ENCODE measurements around the gene PFKP.

PFKP gene

GRCh38 chr10:3131098-3131497 lies 63.8 kb downstream of the PFKP start:
- no peak overlapping the region for H3K27ac ChIP-seq (ENCODE audit: extremely low read depth, low read depth, low read length)
- no peaks in the 10 kb centered on the region for H3K9me3 ChIP-seq (ENCODE audit: control insufficient read depth, insufficient read depth, low read depth, low read length)
- H3K36me3 ChIP-seq (ENCODE audit: control insufficient read depth in 2 of 2, insufficient read depth in 1 of 2, low read length in 2 of 2) = peaks cover 30 to 78% of the 10 kb centered on the region in 2 experiments
- CTCF ChIA-PET = no interaction called here
- no peak overlapping the region for H3K4me3 ChIP-seq (ENCODE audit: low read depth, low read length)
- TF ChIP-seq SCRT1 (tag by site-specific recombination; IDR thresholded peaks at IDR 0.05; ENCODE audit: borderline replicate concordance) (peak; percentile 68; the same call in 1 of the 2 replicates), SCRT2 (tag by site-specific recombination; IDR thresholded peaks at IDR 0.05) (peak; percentile 94), KLF10 (tag by site-specific recombination; IDR thresholded peaks at IDR 0.05) (no peak)
- H3K4me1 ChIP-seq (ENCODE audit: control insufficient read depth, insufficient read depth, low read length) = peaks cover 10% of the 10 kb centered on the region; the same call in 1 of the 2 replicates
- POLR2A ChIA-PET = no interaction called here

- Histone ChIP-seq H3K36me3 (ENCODE audit: control insufficient read depth in 2 of 2, insufficient read depth in 1 of 2, low read length in 2 of 2) (peaks cover 35 to 87% of the 10 kb centered on the region in 2 experiments), H3K4me3 (ENCODE audit: low read depth, low read length) (no peak overlapping the region), H3K27ac (ENCODE audit: extremely low read depth, low read depth, low read length) (no peak overlapping the region), H3K9me3 (ENCODE audit: control insufficient read depth, insufficient read depth, low read depth, low read length) (no peaks in the 10 kb centered on the region), H3K4me1 (ENCODE audit: control insufficient read depth, insufficient read depth, low read length) (no peaks in the 10 kb centered on the region)
- POLR2A ChIA-PET = no interaction called here
- CTCF ChIA-PET = no interaction called here
- TF ChIP-seq, protein P1, sequence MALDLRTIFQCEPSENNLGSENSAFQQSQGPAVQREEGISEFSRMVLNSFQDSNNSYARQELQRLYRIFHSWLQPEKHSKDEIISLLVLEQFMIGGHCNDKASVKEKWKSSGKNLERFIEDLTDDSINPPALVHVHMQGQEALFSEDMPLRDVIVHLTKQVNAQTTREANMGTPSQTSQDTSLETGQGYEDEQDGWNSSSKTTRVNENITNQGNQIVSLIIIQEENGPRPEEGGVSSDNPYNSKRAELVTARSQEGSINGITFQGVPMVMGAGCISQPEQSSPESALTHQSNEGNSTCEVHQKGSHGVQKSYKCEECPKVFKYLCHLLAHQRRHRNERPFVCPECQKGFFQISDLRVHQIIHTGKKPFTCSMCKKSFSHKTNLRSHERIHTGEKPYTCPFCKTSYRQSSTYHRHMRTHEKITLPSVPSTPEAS (tag by site-specific recombination; IDR thresholded peaks at IDR 0.05) = no peak
- TF ChIP-seq ZNF175 (tag by site-specific recombination; IDR thresholded peaks at IDR 0.05) (no peak), ZSCAN5A (tag by site-specific recombination; IDR thresholded peaks at IDR 0.05) (no peak), ZXDB (tag by site-specific recombination; IDR thresholded peaks at IDR 0.05) (no peak), ZNF239 (tag by site-specific recombination; IDR thresholded peaks at IDR 0.05) (no peak), ZNF37A (tag by site-specific recombination; IDR thresholded peaks at IDR 0.05) (no peak), PRDM2 (tag by site-specific recombination; IDR thresholded peaks at IDR 0.05; ENCODE audit: borderline replicate concordance) (no peak), ZNF280D (tag by site-specific recombination; IDR thresholded peaks at IDR 0.05) (no peak), ZFHX2 (tag by site-specific recombination; conservative IDR thresholded peaks at IDR 0.05) (no peak), SCRT1 (tag by site-specific recombination; IDR thresholded peaks at IDR 0.05; ENCODE audit: borderline replicate concordance) (no peak), IKZF3 (tag by site-specific recombination; IDR thresholded peaks at IDR 0.05) (no peak), ZNF529 (tag by site-specific recombination; IDR thresholded peaks at IDR 0.05; ENCODE audit: insufficient replicate concordance) (no peak)
- TF ChIP-seq, protein P2, sequence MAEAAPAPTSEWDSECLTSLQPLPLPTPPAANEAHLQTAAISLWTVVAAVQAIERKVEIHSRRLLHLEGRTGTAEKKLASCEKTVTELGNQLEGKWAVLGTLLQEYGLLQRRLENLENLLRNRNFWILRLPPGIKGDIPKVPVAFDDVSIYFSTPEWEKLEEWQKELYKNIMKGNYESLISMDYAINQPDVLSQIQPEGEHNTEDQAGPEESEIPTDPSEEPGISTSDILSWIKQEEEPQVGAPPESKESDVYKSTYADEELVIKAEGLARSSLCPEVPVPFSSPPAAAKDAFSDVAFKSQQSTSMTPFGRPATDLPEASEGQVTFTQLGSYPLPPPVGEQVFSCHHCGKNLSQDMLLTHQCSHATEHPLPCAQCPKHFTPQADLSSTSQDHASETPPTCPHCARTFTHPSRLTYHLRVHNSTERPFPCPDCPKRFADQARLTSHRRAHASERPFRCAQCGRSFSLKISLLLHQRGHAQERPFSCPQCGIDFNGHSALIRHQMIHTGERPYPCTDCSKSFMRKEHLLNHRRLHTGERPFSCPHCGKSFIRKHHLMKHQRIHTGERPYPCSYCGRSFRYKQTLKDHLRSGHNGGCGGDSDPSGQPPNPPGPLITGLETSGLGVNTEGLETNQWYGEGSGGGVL (tag by site-specific recombination; IDR thresholded peaks at IDR 0.05) = no peak
- TF ChIP-seq, protein P3, sequence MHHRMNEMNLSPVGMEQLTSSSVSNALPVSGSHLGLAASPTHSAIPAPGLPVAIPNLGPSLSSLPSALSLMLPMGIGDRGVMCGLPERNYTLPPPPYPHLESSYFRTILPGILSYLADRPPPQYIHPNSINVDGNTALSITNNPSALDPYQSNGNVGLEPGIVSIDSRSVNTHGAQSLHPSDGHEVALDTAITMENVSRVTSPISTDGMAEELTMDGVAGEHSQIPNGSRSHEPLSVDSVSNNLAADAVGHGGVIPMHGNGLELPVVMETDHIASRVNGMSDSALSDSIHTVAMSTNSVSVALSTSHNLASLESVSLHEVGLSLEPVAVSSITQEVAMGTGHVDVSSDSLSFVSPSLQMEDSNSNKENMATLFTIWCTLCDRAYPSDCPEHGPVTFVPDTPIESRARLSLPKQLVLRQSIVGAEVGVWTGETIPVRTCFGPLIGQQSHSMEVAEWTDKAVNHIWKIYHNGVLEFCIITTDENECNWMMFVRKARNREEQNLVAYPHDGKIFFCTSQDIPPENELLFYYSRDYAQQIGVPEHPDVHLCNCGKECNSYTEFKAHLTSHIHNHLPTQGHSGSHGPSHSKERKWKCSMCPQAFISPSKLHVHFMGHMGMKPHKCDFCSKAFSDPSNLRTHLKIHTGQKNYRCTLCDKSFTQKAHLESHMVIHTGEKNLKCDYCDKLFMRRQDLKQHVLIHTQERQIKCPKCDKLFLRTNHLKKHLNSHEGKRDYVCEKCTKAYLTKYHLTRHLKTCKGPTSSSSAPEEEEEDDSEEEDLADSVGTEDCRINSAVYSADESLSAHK (tag by site-specific recombination; IDR thresholded peaks at IDR 0.05) = no peak
Measured at GRCh38 chr10:3132036-3133025, 65.0 kb downstream of the PFKP start.

Data from HEK293 (cell line).